Endodermal cell (in vitro differentiated cells): ENCODE results near the gene CAND2. TPM values are rescaled to one million over a fixed set of nuclear protein-coding genes. Genes with fewer than 3 reads are reported as not detected.
A peak's percentile ranks its signal among the peaks of the same experiment; 100 is the strongest.

Source experiments
- DNase-seq: peaks from one replicate; pipeline ENCODE4 v3.0.0-alpha.2; 2017
- H3K27ac ChIP-seq: 2 replicates; pipeline ENCODE4 v1.5.1; 2013; ENCODE audit warnings: mild to moderate bottlenecking, low read depth, low read length, moderate library complexity
- H3K27me3 ChIP-seq: 2 replicates; pipeline ENCODE4 v1.6.1; 2013; ENCODE audit warnings: mild to moderate bottlenecking, low read length, moderate library complexity; ENCODE audit not compliant: insufficient read depth, control insufficient read depth, poor library complexity, severe bottlenecking
- H3K36me3 ChIP-seq: 2 replicates; pipeline ENCODE4 v1.7.0; 2013; ENCODE audit warnings: mild to moderate bottlenecking, low read length, moderate library complexity; ENCODE audit not compliant: control insufficient read depth, insufficient read depth
- H3K4me1 ChIP-seq: one replicate; pipeline ENCODE4 v1.7.0; 2013; ENCODE audit warnings: low read length; ENCODE audit not compliant: control insufficient read depth, insufficient read depth
- H3K4me3 ChIP-seq: 2 replicates; pipeline ENCODE4 v1.5.1; 2013; ENCODE audit warnings: mild to moderate bottlenecking, low read length, moderate library complexity
- H3K9ac ChIP-seq: 2 replicates; pipeline ENCODE4 v1.6.1; 2013; ENCODE audit warnings: mild to moderate bottlenecking, low read length, moderate library complexity; ENCODE audit not compliant: poor library complexity, severe bottlenecking; ENCODE audit errors: extremely low read depth
- H3K9me3 ChIP-seq: 2 replicates; pipeline ENCODE4 v1.6.1; 2013; ENCODE audit warnings: mild to moderate bottlenecking, low read length, moderate library complexity; ENCODE audit not compliant: control insufficient read depth
- H3K27ac Mint-ChIP-seq: 2 replicates; pipeline ENCODE4 v1.8.0; 2020; ENCODE audit warnings: mixed read lengths
- H3K27me3 Mint-ChIP-seq: 2 replicates; pipeline ENCODE4 v1.8.0; 2021; ENCODE audit warnings: mild to moderate bottlenecking, mixed read lengths; ENCODE audit not compliant: insufficient read depth
- H3K36me3 Mint-ChIP-seq: 2 replicates; pipeline ENCODE4 v1.8.0; 2020; ENCODE audit warnings: low read depth, mixed read lengths
- H3K4me1 Mint-ChIP-seq: 2 replicates; pipeline ENCODE4 v1.8.0; 2020; ENCODE audit warnings: mixed read lengths
- H3K4me3 Mint-ChIP-seq: 2 replicates; pipeline ENCODE4 v1.8.0; 2020; ENCODE audit warnings: mild to moderate bottlenecking, moderate library complexity, mixed read lengths
- H3K9me3 Mint-ChIP-seq: 2 replicates; pipeline ENCODE4 v1.8.0; 2020; ENCODE audit warnings: mild to moderate bottlenecking, mixed read lengths
- WGBS, 2 experiments: methylation state at CpG; one replicate each; pipeline versions ENCODE4 v1.1.5 to v1.1.7; 2013; ENCODE audit warnings: missing lambda C conversion rate in 2 of 2, mixed read lengths in 1 of 2; ENCODE audit not compliant: insufficient coverage in 1 of 2, insufficient read length in 1 of 2; 5-methylcytosine and 5-hydroxymethylcytosine counted together
- total RNA-seq, 2 donors: library from RNA; stranded (reverse); fragmentation: NEBNext Ultra II Directional in 1 of 2; extraction: Animal tissue kit (Norgen Biotek cat#: 25700) in 1 of 2; gene quantifications; 2 replicates in 1 of 2; 3 replicates in 1 of 2; pipeline ENCODE4 v1.2.1, GENCODE V29; 2021
- TF ChIP-seq, protein P1 (sequence below): fragments of 200-600 bp; sonication (generic); conservative IDR thresholded peaks from 2 replicates; pipeline ENCODE4 v1.5.0; 2021; ENCODE audit warnings: antibody characterized with exemption, mild to moderate bottlenecking

CAND2 gene
- total RNA-seq, 2 donors from 2014 or later: 7.8 to 15.0 TPM

DNA sequence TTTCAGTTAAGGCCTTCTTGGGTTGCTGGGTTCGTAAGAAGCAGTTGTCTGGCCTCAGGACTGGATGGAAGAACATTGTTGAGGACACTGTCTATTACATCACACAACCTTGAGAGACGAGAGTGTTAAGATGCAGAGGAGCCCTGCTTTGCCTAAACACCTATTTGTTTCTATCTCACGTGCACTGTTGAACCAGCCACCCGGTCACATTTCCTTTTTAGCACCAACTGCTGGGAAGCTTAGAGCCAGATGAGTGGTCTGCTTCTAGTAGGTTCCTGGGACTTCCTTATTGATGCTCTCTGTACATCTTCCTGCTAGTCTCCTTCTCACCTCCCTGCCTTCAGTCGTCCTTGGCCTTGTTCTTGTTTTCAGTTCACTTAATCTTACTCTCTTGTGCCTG is 22.3 kb downstream of the CAND2 start:
- no peak overlapping the region for H3K9ac ChIP-seq
- no peak overlapping the region for H3K27ac ChIP-seq
- peaks cover 4% of the 10 kb centered on the region for H3K4me1 Mint-ChIP-seq
- WGBS, 2 experiments: 89 to 94% methylated on average over 4 to 5 of the region's 5 CpGs
- TF ChIP-seq, protein P1, sequence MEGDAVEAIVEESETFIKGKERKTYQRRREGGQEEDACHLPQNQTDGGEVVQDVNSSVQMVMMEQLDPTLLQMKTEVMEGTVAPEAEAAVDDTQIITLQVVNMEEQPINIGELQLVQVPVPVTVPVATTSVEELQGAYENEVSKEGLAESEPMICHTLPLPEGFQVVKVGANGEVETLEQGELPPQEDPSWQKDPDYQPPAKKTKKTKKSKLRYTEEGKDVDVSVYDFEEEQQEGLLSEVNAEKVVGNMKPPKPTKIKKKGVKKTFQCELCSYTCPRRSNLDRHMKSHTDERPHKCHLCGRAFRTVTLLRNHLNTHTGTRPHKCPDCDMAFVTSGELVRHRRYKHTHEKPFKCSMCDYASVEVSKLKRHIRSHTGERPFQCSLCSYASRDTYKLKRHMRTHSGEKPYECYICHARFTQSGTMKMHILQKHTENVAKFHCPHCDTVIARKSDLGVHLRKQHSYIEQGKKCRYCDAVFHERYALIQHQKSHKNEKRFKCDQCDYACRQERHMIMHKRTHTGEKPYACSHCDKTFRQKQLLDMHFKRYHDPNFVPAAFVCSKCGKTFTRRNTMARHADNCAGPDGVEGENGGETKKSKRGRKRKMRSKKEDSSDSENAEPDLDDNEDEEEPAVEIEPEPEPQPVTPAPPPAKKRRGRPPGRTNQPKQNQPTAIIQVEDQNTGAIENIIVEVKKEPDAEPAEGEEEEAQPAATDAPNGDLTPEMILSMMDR: no peak
- no peak for DNase-seq
- no peaks in the 10 kb centered on the region for H3K36me3 ChIP-seq
- no peaks in the 10 kb centered on the region for H3K9me3 ChIP-seq
- H3K27me3 Mint-ChIP-seq: no peaks in the 10 kb centered on the region
- H3K9me3 Mint-ChIP-seq: no peaks in the 10 kb centered on the region
- H3K27ac Mint-ChIP-seq: no peak overlapping the region
- no peaks in the 10 kb centered on the region for H3K4me1 ChIP-seq
- no peak overlapping the region for H3K4me3 Mint-ChIP-seq
- H3K36me3 Mint-ChIP-seq: no peaks in the 10 kb centered on the region
- H3K4me3 ChIP-seq: no peak overlapping the region
- no peaks in the 10 kb centered on the region for H3K27me3 ChIP-seq

DNA sequence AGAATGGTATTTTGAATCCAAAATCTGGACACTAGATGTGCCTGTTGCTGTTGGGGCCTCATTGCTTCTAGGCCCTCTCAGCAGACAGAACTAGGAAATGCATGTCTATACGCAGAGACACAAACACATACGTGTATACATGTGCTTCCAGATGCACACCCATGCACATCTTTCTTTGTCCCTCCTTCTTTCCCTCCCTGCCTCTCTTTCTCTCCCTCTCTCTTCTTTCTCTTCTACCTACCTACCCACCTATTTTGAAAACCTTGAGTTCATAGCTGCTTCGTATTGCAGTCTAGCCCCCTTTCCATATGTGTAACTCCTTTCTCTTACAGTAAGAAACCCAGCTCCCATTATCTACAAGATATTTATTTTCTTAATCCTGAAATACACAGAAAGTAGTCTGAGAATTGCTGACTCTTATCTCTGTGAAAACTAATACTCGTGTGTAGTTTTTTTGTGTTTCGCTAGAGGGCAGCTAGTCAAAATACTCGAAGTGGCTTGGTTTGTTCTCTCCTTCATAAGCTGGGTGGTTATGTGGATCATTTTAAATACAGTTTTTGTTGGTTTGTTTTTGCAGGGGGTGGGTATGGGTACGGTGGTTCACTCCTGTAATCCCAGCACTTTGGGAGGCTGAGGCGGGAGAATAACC is 26.4 kb downstream of the CAND2 start:
- H3K4me3 ChIP-seq: no peak overlapping the region
- H3K9me3 ChIP-seq: no peaks in the 10 kb centered on the region
- Mint-ChIP-seq H3K4me3 (no peak overlapping the region), H3K4me1 (peaks cover 4% of the 10 kb centered on the region), H3K27ac (no peak overlapping the region), H3K9me3 (no peaks in the 10 kb centered on the region), H3K27me3 (no peaks in the 10 kb centered on the region), H3K36me3 (no peaks in the 10 kb centered on the region)
- H3K36me3 ChIP-seq: no peaks in the 10 kb centered on the region
- H3K4me1 ChIP-seq: no peaks in the 10 kb centered on the region
- H3K27ac ChIP-seq: no peak overlapping the region
- no peak for DNase-seq
- TF ChIP-seq, protein P1: peak; percentile 59
- WGBS, 2 experiments: 60 to 66% methylated on average over 6 to 7 of the region's 8 CpGs
- no peaks in the 10 kb centered on the region for H3K27me3 ChIP-seq
- H3K9ac ChIP-seq: no peak overlapping the region

DNA sequence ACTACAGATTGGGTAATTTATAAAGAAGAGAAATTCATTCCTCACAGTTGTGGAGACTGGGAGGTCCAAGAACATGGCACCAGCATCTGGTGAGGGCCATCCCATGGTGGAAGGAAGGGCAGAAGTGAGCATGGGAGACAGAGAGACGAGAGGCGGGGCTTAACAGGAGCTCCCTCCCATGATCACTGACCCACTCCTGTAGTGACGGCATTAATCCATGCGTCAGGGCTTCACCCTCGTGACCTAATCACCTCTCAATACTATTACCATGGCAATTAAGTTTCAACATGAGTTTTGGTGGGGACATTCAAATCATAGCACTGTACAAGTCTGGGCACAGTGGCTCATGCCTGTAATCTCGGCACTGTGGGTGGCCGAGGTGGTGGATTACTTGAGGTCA is 27.8 kb downstream of the CAND2 start:
- Mint-ChIP-seq H3K36me3 (peaks cover 3% of the 10 kb centered on the region), H3K4me1 (peaks cover 4% of the 10 kb centered on the region), H3K4me3 (no peak overlapping the region), H3K27ac (no peak overlapping the region), H3K9me3 (no peaks in the 10 kb centered on the region), H3K27me3 (no peaks in the 10 kb centered on the region)
- Histone ChIP-seq H3K27ac (no peak overlapping the region), H3K9ac (no peak overlapping the region), H3K36me3 (no peaks in the 10 kb centered on the region), H3K27me3 (no peaks in the 10 kb centered on the region), H3K9me3 (no peaks in the 10 kb centered on the region), H3K4me1 (no peaks in the 10 kb centered on the region), H3K4me3 (no peak overlapping the region)
- TF ChIP-seq, protein P1: no peak
- no peak for DNase-seq
- WGBS, 2 experiments: 94 to 100% methylated on average over 4 to 7 of the region's 7 CpGs
